Fibroblast of skin of back (primary cell): ENCODE data around the gene DDIT3.
A peak's percentile ranks its signal among the peaks of the same experiment; 100 is the strongest.

Experiments
- DNase-seq: peaks from one replicate; pipeline ENCODE4 v3.0.0-alpha.2; 2013

The DDIT3 gene

DNA sequence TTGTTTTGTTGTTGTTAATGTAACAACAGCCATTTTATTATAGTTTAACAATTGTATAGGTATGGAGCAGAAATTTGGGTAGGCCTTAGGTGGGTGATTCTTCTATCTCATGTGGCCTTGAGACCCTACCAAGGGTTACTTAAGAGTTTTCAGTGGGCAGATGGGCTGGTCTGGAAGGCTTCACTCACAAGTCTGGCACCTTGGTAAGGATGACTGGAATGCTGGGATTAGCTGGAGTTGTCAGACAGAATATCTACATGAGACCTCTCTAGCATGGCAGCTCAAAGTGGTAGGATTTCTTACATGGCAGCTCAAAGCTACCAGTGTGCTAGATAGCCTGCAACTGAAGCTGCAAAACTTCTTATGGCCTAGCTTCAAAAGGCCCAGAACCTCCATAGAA lies 34.6 kb downstream of the DDIT3 start:
- DNase-seq = no peak

DNA sequence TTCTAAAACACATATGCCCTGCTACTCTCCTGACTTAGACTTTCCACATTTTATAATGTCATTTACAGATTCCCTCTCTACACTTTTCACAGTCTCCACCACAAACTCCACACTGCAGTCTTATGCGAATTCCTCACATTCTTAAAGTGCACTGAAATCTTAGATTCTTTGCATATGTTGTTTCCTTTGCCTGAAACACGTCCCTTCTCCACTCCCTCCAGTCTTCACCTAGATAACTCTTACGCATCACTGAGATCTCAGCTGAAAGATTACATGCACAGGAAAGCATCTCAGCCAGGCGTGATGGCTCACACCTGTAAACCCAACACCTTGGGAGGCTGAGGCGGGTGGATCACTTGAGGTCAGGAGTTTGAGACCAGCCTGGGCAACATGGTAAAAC lies 36.8 kb downstream of the DDIT3 start:
- DNase-seq = peak; percentile 79

DNA sequence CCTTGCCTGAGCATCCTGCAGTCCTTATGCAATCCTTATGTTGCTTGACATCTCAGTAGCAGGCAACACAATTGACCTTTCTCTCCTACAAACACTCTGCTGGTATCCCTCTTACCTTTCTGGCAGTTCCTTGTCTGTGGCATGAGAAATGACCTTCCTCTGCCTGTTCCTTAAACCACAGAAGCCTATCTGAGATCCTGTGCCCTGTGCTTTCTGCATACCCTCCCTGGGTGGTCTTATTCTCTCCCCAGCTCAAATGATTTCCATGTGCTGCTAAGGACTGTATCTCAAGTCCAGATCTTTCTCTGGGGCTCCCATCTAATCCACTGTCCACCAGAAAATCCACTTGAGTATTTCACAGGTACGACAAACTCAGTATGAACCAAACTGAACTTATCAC lies 38.6 kb downstream of the DDIT3 start:
- DNase-seq = no peak

DNA sequence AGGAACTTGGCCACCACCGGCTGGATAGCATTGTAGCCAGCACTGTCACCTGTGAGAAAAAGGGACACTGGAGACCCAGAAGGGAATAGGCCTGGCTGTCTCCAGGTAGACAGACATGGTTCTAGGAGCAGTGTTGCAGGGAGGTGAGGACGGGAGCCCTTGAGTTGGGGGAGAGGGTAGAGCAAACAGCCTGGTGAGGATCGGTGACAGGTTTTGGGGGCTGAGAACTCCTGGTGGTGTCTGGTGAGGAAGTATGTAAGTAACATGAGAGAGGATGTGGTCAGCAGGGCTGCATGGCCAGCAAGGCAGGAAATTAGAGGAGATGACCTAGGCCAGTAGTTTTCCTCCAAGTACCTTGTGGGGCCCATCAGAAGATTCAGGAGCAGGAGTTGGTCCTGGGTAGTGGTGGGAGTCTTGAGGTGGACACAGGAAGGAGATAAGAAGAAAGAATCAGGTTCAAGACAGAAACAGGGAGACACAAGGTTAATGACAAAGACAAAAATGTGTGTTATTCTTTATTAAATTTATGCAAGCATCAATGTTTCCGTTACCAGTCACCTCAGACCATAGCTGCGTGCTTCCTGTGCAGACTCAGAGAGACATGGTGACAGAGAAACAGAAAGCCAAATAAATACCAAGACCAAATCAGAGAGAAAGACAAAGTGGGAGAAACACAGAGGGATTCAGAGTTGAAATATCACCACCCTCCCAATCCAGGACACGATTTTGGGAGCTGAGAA lies 40.8 kb downstream of the DDIT3 start, which contains the start of gene ARHGAP9:
TSS of gene ARHGAP9 (minus strand) at position 491 of the 740 bp plus-strand sequence. CDS start at position 31, 460 bp downstream.
- no peak for DNase-seq

DNA sequence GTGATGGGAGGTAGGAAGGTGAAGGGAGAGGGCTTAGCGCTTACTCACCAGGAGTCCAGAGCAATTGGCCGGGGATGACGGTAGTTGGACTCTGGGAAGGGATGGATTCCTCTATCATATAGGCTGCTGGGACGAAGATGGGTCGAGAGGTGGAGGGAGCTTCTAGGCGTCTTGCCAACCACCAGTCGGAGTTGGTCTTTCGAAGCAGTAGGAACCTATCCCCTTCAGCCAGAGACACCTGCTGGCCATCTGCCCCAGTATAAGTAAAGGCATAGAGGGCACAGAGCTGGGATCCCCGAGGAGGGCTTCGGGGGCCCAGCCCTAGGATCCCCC lies 41.3 kb downstream of the DDIT3 start:
- no peak for DNase-seq

DNA sequence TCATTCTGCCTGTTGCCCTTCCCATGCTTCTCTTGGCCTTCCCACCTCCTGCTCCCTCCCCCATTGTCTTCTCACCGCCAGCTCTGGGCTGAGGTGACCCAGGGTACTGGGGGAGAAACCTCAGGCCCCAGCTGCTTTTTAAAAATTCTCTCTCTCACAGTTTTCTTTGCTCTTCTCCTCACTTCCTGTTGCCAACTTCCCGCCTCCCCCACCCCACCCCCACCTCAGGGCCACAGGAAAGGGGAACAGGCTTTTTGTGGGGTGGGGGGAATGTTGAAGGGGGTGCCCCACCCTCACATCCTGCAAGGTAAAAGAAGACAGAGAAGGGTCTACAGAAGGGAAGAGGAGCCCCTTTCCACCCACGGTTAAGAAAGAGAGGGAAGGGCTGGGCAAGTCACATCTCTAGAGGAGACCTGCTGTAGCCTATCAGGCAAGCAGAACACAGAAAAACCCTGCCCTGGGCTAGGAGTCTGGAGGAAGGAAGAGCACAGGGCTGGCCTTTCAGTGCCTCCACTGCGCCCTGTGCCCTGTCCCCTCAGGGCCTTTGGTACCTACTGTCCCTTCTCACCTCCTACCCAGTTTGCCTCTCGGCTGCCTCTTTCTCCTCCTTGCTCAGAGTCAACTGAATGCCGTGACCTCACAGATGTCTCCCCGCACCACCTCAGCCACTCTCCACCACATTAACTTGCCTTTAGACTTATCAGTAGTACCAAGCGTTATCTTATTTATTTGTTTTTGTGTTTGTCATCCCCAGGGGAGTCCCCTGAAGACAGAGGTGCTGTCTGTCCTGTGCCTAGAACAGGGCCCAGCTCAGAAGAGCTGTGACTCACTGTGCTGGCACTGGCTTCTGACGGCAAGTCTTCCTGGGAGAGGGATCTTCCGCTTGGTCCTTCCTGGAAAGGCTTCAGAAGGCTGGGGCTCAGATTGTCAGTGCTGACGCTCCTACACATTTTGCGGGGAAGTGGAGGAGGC lies 42.3 kb downstream of the DDIT3 start:
- DNase-seq = no peak

DNA sequence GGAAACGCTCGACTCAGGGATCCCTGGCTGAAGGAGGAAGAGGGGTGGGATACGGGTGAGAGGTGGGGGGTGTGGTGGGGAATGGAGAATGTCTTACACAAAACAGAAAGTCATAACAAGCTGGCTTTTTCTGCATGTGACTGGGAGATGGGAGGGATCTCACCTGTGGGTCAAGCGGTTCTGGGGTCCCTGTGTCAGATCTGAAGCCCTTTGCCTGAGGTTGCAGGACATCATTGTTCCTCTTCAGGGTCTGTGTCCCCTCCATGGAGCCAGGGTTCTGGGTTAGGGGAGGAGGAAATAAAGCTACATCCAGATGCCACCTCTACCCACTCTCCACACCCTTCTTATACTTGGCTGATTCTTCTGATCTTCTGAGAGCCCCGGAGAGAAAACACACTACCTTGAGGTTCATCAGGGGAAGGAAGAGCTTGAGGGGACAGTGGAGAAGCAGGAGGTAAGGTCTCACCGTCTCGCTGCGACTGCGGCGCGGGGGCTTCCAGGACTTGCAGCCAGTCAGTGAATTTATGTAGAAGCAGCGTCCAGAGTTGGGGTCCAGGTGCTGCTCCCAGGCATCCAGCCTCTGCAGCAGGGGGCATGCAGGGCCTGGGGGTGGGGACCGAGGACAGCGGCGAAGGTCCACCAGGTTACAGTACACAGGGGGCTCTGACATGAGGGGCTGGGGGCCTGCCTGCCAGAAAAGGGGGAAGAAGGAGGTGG lies 43.2 kb downstream of the DDIT3 start:
- no peak for DNase-seq

DNA sequence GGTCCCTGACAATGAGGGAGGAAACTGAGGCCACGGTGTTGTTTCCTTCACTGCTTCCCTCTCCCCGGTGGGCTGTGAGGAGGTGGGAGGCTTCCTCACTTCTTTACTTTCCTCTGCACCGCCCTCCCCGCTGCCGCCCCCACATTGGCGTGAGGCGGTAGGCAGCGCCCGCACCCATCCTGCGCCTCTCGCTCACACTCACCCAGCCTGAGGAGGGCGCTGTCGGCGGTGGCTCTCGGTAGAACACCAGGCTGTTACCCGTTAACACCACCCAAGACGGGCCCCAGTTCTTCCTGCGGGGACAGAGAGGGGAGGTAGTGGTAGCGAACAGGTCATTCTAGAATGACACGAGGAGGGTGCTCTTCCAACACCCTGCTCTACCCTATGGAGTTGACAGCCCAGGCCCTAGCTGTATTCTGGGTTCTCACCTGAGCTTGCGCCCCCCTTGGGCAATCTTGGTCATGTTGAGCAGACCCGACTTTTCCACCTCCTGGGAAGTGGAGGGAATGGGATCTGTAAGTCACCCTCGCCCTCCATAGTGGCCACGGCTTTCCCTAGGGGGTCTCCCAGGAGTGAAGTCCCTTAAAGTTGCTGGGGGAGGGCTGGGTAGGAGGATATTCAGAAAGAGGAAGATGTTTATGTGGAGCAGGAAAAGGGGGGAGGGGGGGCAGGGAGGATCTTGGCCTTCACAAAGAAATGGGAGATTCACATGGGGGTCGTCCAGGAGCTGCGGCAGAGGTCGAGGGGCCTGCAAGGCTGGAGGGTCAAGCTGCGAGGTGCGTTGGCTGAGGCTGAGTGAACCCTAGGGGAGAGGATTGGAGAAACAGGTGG lies 43.9 kb downstream of the DDIT3 start:
- no peak for DNase-seq

DNA sequence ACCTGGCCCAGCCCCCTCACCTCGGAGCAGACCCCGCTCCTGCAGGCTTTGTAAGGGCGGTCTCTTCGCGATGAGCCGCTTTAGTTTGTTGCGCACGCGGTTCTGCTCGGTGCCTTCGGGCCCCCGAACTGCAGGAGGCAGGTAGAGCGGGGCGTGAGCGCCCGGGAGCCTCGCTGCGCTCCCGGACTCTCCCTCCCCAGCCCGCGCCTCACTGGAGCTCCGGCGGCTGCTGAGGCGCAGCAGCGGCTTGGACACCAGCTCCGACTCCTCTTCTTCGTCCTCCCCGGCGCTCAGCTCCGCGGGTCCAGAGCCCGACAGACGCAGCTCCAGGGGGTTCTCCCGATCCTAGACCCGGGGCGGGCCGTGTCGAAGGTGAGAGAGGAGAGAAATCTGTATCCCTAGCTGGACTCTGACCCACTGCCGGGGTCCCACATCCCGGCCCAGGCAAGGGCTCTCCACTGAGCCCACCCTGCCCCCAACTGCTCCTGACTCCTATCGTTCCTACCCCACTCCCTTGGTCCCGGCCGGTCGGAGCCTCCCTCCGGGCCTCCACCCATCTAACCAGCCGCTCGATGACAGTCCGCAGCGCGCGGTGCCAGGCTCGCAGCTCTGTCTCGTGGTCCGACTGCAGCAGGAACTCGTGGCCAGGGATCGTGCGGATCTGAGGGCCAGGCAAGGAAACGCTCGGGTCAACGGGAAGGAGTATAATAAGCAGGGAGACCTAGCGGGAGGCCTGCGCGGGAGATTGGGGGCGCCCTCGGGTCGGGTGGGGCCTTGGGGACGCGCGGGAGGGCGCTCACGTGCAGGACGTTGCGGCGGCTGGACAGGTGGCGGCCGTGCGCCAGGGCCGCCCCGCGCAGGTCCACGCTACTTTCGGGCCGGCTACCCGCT lies 44.8 kb downstream of the DDIT3 start:
- DNase-seq = no peak

DNA sequence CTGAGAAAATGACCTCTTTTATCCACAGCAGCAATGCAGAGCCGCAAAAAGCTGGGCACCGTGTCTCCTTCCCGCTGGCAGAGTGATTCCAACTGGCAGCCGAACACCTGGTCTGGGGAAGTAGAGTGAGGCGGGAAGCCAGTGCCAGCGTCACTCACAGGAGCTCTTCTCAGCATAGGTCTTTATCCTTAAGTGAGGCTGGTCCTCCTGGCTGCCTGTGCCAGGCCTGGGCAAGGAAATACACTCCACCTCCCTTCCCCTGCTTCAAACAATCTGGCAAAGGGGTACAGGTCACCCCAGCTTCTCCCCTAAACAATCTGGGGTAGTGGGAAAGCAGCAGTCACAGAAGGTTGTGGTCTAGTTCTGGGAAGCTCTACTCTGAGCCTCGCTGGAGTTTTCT lies 45.5 kb downstream of the DDIT3 start:
- DNase-seq = no peak

DNA sequence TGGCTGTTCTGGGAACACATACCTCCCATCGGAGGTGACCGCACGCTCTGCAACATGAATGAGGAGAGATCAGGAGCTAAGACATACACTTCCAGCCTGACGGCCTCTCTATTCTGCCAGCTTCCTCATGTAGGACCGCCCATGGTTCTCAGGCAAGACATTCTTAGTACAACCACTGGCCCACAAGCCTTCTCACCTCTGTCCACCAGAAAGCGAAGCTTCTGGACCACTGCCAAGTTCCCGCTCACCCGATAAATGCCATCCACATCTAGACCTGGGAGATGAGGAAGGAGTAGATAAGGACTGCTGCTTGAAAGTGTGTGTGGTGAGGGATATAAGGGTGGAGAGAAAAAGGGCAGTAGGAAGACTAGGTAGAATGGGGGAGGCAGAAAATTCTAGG lies 45.9 kb downstream of the DDIT3 start:
- no peak for DNase-seq

DNA sequence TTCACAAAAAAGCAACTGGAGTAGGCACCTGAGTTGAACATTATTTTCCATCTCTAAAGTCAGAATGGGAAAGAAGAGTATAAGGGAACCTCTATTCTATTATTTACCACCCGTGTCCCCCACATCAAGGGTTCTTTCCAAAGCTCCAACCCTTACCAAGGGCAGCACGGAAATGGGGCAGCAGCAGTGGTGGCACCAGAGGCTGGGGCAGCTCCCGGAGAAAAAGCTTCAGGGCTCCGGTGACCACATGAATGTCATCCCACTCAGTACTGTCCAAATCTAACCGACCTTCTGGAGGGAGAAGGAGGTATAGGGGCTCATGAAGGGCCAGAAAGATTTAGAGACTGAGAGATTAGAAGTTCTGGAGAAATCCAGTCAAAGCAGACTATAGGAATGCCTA lies 46.4 kb downstream of the DDIT3 start:
- DNase-seq = no peak

DNA sequence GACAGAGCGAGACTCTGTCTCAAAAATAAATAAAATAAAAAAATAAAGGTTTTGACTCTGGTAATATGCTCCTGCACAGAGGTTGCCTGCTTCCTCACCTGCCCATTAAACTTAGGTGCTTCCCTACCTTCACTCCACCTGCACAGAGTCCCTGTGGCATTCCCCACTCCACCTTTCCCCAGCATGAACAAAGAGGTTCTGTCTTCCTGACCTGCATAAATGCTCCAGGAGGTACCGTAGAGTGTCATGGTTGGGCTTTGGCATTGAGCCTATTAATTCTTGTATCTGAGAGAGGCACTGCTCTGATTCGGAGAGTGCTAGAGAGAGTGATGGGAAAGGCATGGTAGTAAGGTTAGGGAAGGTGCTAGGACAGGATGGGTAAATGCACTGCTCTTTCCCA lies 46.9 kb downstream of the DDIT3 start:
- no peak for DNase-seq

DNA sequence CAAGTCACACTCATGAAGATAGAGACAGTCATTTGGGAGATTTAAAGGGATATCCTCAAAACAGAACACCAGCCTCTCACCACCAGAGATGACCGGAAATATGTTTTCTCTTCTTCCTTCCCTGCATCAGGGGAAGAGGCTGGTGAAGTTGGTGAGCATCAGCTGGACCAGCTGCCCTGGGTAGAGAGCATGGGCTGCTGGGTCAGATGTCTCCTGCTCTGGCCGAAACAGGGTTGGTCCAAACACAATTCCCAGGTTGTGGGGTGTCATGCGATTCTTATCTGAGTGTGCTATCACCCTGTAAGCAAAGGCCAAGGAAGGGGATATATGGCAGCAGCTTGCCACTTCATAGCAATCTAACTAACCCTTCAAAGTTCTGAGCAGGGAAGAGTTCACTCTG lies 47.9 kb downstream of the DDIT3 start:
- no peak for DNase-seq

DNA sequence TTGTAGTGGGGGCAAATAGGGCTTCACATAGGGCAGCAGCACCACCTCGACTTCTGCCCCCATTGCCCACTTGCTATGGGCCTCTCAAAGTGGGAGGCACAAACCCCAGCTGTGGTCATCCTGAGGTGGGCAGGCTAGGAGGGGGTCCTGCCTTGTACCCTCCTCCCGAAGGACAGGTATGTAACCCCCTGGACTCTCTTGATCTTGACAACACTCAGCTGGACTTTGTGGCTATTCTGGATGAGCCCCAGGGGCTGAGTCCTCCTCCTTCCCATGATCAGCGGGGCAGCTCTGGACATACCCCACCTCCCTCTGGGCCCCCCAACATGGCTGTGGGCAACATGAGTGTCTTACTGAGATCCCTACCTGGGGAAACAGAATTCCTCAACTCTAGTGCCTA lies 48.7 kb downstream of the DDIT3 start:
- no peak for DNase-seq

DNA sequence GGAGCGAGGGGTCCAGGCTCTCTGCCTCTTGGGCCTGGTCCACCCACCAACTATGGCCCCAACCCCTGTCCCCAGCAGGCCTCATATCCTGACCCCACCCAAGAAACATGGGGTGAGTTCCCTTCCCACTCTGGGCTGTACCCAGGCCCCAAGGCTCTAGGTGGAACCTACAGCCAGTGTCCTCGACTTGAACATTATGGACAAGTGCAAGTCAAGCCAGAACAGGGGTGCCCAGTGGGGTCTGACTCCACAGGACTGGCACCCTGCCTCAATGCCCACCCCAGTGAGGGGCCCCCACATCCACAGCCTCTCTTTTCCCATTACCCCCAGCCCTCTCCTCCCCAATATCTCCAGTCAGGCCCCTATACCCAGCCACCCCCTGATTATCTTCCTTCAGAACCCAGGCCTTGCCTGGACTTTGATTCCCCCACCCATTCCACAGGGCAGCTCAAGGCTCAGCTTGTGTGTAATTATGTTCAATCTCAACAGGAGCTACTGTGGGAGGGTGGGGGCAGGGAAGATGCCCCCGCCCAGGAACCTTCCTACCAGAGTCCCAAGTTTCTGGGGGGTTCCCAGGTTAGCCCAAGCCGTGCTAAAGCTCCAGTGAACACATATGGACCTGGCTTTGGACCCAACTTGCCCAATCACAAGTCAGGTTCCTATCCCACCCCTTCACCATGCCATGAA lies 49.2 kb downstream of the DDIT3 start:
- no peak for DNase-seq

DNA sequence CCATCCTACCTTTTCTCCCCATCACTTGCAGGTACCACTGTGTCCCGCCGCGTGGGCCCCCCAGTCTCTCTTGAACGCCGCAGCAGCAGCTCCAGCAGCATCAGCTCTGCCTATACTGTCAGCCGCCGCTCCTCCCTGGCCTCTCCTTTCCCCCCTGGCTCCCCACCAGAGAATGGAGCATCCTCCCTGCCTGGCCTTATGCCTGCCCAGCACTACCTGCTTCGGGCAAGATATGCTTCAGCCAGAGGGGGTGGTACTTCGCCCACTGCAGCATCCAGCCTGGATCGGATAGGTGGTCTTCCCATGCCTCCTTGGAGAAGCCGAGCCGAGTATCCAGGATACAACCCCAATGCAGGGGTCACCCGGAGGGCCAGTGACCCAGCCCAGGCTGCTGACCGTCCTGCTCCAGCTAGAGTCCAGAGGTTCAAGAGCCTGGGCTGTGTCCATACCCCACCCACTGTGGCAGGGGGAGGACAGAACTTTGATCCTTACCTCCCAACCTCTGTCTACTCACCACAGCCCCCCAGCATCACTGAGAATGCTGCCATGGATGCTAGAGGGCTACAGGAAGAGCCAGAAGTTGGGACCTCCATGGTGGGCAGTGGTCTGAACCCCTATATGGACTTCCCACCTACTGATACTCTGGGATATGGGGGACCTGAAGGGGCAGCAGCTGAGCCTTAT lies 49.9 kb downstream of the DDIT3 start:
- no peak for DNase-seq

DNA sequence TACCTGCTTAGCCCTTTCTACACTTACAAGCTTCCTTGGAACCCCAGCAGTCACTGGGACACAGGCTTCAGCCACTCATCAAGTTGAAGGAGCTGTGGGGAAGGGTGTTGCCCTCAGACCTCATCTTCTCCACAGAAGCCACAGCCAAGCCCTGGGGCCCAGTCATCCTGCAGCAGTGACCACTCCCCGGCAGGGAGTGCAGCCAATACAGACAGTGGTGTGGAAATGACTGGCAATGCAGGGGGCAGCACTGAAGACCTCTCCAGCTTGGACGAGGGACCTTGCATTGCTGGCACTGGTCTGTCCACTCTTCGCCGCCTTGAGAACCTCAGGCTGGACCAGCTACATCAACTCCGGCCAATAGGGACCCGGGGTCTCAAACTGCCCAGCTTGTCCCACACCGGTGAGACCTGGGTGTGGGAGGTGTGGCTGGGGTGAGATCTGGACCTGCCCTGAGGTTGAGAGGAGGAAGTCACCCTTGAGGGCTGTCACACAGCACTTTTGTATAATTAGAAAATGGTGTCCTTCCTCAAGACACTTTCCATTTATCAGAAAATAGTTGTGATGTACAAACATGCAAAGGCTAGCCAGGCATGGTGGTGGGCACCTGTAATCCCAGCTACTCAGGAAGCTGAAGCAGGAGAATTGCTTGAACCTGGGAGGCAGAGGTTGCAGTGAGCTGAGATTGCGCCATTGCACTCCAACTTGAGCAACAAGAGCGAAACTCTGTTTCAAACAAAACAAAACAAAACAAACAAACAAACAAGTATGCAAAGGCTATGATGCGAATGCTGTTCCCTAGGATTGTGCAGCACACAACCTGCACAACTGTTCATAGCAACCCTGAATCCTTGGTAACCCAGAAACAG lies 50.8 kb downstream of the DDIT3 start:
- DNase-seq = no peak

DNA sequence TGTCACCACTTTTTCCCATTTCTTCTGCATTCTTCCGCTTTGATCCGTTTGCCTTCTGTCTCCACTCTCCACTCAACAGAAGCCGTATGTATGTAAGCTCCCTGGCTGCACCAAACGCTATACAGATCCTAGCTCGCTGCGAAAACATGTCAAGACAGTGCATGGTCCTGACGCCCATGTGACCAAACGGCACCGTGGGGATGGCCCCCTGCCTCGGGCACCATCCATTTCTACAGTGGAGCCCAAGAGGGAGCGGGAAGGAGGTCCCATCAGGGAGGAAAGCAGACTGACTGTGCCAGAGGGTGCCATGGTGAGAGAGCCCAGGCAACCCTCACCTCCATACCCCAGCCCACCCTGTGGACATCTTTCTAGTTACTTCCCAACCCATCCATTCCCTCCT lies 52.4 kb downstream of the DDIT3 start:
- DNase-seq = no peak
